Stimulated activated CD8-positive, alpha-beta memory T cell treated with anti-CD3 and anti-CD28 coated beads, Interleukin-7, amount 100 ng/mL, for 1 hour (primary cell): ENCODE measurements around the gene EPHB2.

ENCODE experiments used
- DNase-seq, 2 donors: peaks; one replicate each; pipeline ENCODE4 v3.0.0-alpha.2; 2020; ENCODE audit warnings: low read depth in 2 of 2

Gene EPHB2

GRCh38 chr1:22951796-22952195, 241.2 kb downstream of the EPHB2 start:
- DNase-seq: no peak

GRCh38 chr1:22952694-22953056, 242.0 kb downstream of the EPHB2 start:
- DNase-seq: no peak

GRCh38 chr1:22953057-22953739, 242.6 kb downstream of the EPHB2 start:
- no peak for DNase-seq

- no peak for DNase-seq
These were observed 243.1 kb downstream of the EPHB2 start for GRCh38 chr1:22953740-22954141.

- no peak for DNase-seq
These were observed 244.5 kb downstream of the EPHB2 start for GRCh38 chr1:22955146-22955545.

- DNase-seq: no peak
These were observed 246.4 kb downstream of the EPHB2 start for GRCh38 chr1:22957066-22957465.

GRCh38 chr1:22958556-22958955, 247.9 kb downstream of the EPHB2 start:
- no peak for DNase-seq

GRCh38 chr1:22959545-22960360, 249.1 kb downstream of the EPHB2 start:
- DNase-seq: no peak

GRCh38 chr1:22962558-22962957, 251.9 kb downstream of the EPHB2 start:
- DNase-seq: no peak

GRCh38 chr1:22963044-22963677, 252.5 kb downstream of the EPHB2 start:
- DNase-seq: no peak

- no peak for DNase-seq
These were observed 255.7 kb downstream of the EPHB2 start for GRCh38 chr1:22966309-22966708.

GRCh38 chr1:22967833-22968232, 257.2 kb downstream of the EPHB2 start:
- no peak for DNase-seq

GRCh38 chr1:22969304-22969709, 258.7 kb downstream of the EPHB2 start:
- DNase-seq: no peak

GRCh38 chr1:22970096-22970495, 259.5 kb downstream of the EPHB2 start:
- no peak for DNase-seq
